Fibroblast of lung (primary cell): ENCODE data around the gene SPCS2.

Experiments
- CTCF ChIP-seq, 2 donors: IDR thresholded peaks in 1 of 2; conservative IDR thresholded peaks in 1 of 2; 1 replicate in 1 of 2; 2 replicates in 1 of 2; pipeline ENCODE4 v1.5.1; 2011 to 2012; ENCODE audit warnings: low read length in 2 of 2, control low read depth in 1 of 2, inconsistent platforms in 1 of 2, low read depth in 1 of 2, mild to moderate bottlenecking in 1 of 2
- EZH2 ChIP-seq: IDR thresholded peaks from 2 replicates; pipeline ENCODE4 v1.5.1; 2012; ENCODE audit warnings: low read length, control low read depth, mild to moderate bottlenecking; ENCODE audit errors: missing control alignments

- TF ChIP-seq CTCF (conservative IDR thresholded peaks at IDR 0.05 in 1 of 2, IDR thresholded peaks at IDR 0.05 in 1 of 2; ENCODE audit: low read depth in 1 of 2, low read length in 2 of 2) = no peak
- no peak for TF ChIP-seq EZH2
Observed at GRCh38 chr11:75028321-75028720, 79.3 kb downstream of the SPCS2 start.
